Hepatocyte (in vitro differentiated cells): ENCODE data around the gene CHCHD4. TPM values are rescaled to one million over a fixed set of nuclear protein-coding genes. Genes with fewer than 3 reads are reported as not detected.

Source experiments
- DNase-seq: peaks from one replicate; pipeline ENCODE4 v3.0.0-alpha.2; 2016; ENCODE audit warnings: low spot score
- H2AFZ ChIP-seq: fragments of 200-600 bp; sonication (generic); 2 replicates; pipeline ENCODE4 v1.6.0; 2016; ENCODE audit warnings: antibody characterized with exemption, mild to moderate bottlenecking
- H3K27ac ChIP-seq: fragments of 200-600 bp; sonication (generic); 2 replicates; pipeline ENCODE4 v1.5.1; 2016; ENCODE audit warnings: mild to moderate bottlenecking
- H3K27me3 ChIP-seq: fragments of 200-600 bp; sonication (generic); 2 replicates; pipeline ENCODE4 v1.6.1; 2016
- H3K36me3 ChIP-seq: fragments of 200-600 bp; sonication (generic); replicated peaks from 2 replicates; pipeline ENCODE4 v1.5.1; 2016; ENCODE audit warnings: low read depth; ENCODE audit not compliant: insufficient read depth
- H3K4me1 ChIP-seq: fragments of 200-600 bp; sonication (generic); 2 replicates; pipeline ENCODE4 v1.5.1; 2016; ENCODE audit warnings: mild to moderate bottlenecking, moderate library complexity; ENCODE audit not compliant: insufficient read depth
- H3K4me2 ChIP-seq: fragments of 200-600 bp; sonication (generic); 2 replicates; pipeline ENCODE4 v1.6.0; 2016
- H3K4me3 ChIP-seq: fragments of 200-600 bp; sonication (generic); 2 replicates; pipeline ENCODE4 v1.5.1; 2016; ENCODE audit warnings: mild to moderate bottlenecking
- H3K79me2 ChIP-seq: fragments of 200-600 bp; sonication (generic); 2 replicates; pipeline ENCODE4 v1.6.0; 2017; ENCODE audit warnings: mild to moderate bottlenecking
- H3K9me2 ChIP-seq: fragments of 200-600 bp; sonication (generic); replicated peaks from 2 replicates; pipeline ENCODE4 v1.6.0; 2017; ENCODE audit warnings: mild to moderate bottlenecking; ENCODE audit not compliant: insufficient read depth
- H3K9me3 ChIP-seq: fragments of 200-600 bp; sonication (generic); 2 replicates; pipeline ENCODE4 v1.5.1; 2016; ENCODE audit warnings: low read depth, mild to moderate bottlenecking
- H4K20me1 ChIP-seq: fragments of 200-600 bp; sonication (generic); 2 replicates; pipeline ENCODE4 v1.6.0; 2016; ENCODE audit warnings: mild to moderate bottlenecking; ENCODE audit not compliant: insufficient read depth, poor library complexity, severe bottlenecking
- EZH2 ChIP-seq: fragments of 200-600 bp; sonication (generic); IDR thresholded peaks from 2 replicates; pipeline ENCODE4 v1.6.1; 2016; ENCODE audit warnings: antibody characterized with exemption, mild to moderate bottlenecking, borderline replicate concordance
- EZH2phosphoT487 ChIP-seq: fragments of 200-600 bp; sonication (generic); IDR thresholded peaks from one replicate; pipeline ENCODE4 v1.6.1; 2018; ENCODE audit warnings: antibody characterized with exemption, mild to moderate bottlenecking, low read depth, moderate library complexity; ENCODE audit not compliant: unreplicated experiment, severe bottlenecking
- WGBS: methylation state at CpG from one replicate; pipeline ENCODE4 v1.1.6; 2016; ENCODE audit warnings: low lambda C conversion rate; ENCODE audit errors: missing lambda C conversion rate; 5-methylcytosine and 5-hydroxymethylcytosine counted together
- polyA plus RNA-seq: library from polyadenylated mRNA; unstranded; fragments of >200 nt; fragmentation: Nextera tagmentation; extraction: Ambion mirVana; gene quantifications from 2 replicates; pipeline ENCODE4 v1.2.1, GENCODE V29; 2016
- total RNA-seq: library from RNA; depleted of rRNA; stranded (reverse); fragments of >200 nt; gene quantifications from 2 replicates; pipeline ENCODE4 v1.2.3, GENCODE V29; 2014
- TF ChIP-seq, protein P1 (sequence below): fragments of 200-600 bp; sonication (generic); IDR thresholded peaks from 2 replicates; pipeline ENCODE4 v1.5.1; 2016; ENCODE audit warnings: antibody characterized with exemption, mild to moderate bottlenecking; ENCODE audit not compliant: poor library complexity

Gene CHCHD4
- total and polyA plus RNA-seq, 2 experiments from 2014 or later, result 15.2 to 22.8 TPM

DNA sequence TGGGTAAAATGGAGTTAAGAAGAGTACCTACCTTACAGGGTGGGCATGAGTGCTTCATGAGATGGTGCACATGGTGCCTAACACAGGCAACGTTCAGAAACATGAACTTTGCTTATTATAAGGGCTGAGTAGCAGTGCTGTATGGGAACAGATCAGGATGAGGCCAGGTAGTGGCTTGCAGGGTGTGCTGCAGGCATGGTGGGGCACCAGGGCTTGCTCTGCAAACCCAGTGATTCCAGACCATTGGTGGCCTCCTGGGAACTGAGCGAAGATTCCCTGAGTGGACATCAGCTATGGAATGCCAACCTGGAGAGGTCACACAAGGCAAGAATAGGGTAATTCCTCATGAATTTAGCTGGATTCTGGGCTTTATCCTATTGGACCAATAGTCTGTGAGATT lies 16.0 kb upstream of the CHCHD4 start:
- WGBS, result 95% methylated on average over 2 of the region's 2 CpGs
- Histone ChIP-seq H3K79me2 (no peaks in the 10 kb centered on the region), H3K36me3 (no peaks in the 10 kb centered on the region), H3K4me3 (no peak overlapping the region), H3K27me3 (no peaks in the 10 kb centered on the region), H3K27ac (no peak overlapping the region), H2AFZ (no peak overlapping the region), H3K4me1 (peaks cover 22% of the 10 kb centered on the region), H3K9me2 (no peaks in the 10 kb centered on the region), H4K20me1 (no peaks in the 10 kb centered on the region), H3K4me2 (no peak overlapping the region), H3K9me3 (no peaks in the 10 kb centered on the region)
- DNase-seq, result no peak
- TF ChIP-seq EZH2 (no peak), EZH2phosphoT487 (no peak)
- TF ChIP-seq, protein P1, sequence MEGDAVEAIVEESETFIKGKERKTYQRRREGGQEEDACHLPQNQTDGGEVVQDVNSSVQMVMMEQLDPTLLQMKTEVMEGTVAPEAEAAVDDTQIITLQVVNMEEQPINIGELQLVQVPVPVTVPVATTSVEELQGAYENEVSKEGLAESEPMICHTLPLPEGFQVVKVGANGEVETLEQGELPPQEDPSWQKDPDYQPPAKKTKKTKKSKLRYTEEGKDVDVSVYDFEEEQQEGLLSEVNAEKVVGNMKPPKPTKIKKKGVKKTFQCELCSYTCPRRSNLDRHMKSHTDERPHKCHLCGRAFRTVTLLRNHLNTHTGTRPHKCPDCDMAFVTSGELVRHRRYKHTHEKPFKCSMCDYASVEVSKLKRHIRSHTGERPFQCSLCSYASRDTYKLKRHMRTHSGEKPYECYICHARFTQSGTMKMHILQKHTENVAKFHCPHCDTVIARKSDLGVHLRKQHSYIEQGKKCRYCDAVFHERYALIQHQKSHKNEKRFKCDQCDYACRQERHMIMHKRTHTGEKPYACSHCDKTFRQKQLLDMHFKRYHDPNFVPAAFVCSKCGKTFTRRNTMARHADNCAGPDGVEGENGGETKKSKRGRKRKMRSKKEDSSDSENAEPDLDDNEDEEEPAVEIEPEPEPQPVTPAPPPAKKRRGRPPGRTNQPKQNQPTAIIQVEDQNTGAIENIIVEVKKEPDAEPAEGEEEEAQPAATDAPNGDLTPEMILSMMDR, result no peak

DNA sequence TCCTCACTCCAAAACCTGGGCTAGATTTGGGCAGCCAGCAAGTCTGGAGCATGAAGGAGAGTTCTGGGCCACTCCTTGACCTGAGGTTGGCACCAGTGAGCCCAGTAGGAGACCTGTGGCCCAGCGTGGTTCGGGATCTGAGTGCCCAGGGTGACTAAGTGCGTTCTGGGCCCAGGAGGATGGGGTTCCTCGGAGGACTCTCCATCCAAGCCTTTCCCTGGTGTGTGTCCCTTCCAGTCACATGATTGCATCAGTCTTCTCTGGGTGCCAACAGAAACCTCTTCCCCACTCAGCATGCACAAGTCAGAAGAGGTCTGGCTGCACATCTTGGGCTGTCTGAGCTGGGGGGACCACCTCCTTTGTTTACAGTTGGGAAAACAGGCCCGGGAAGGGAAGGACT lies 15.1 kb upstream of the CHCHD4 start:
- Histone ChIP-seq H3K9me3 (no peaks in the 10 kb centered on the region), H3K4me2 (no peak overlapping the region), H3K36me3 (no peaks in the 10 kb centered on the region), H3K4me1 (peaks cover 15% of the 10 kb centered on the region), H3K79me2 (no peaks in the 10 kb centered on the region), H3K9me2 (no peaks in the 10 kb centered on the region), H4K20me1 (no peaks in the 10 kb centered on the region), H3K27ac (no peak overlapping the region), H3K27me3 (no peaks in the 10 kb centered on the region), H3K4me3 (no peak overlapping the region), H2AFZ (no peak overlapping the region)
- no peak for DNase-seq
- no peak for TF ChIP-seq EZH2
- TF ChIP-seq EZH2phosphoT487, result no peak
- TF ChIP-seq, protein P1, result no peak
- 93% methylated on average over 5 of the region's 5 CpGs for WGBS

DNA sequence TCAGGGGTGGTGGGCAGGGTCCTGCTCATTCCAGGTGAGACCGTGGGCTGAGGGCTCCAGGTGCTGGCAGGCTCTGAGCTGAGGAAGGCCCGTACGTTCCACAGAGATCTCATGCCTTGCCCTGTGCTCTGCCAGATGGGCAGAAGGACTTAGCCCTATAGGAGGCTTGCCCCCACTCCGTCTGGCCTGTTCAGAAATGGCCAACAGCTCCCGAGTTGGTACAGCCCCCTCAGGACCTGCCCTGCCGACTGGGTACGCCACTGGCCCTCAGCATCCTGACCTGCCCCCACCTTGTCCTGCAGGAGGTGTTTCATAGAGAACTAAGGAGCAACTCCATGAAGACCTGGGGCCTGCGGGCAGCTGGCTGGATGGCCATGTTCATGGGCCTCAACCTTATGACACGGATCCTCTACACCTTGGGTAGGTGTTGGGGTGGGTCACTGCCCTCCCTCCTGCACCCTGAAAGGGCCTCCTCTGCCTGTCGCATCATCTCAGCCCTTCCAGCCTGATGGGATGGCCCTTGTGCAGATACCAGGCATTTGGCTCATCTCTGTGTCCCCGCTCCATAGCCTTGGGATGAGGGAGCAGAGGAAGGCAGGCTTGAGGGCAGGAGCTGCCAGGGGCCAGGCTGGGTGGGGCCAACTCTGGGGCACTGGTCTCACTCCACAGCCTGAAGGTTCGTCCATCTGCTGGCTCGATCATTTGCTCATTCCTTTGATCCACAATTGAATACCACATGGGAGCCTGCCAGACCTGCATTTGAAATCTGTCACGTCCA lies 14.4 kb upstream of the CHCHD4 start:
- H3K36me3 ChIP-seq, result no peaks in the 10 kb centered on the region
- H3K27me3 ChIP-seq, result no peaks in the 10 kb centered on the region
- peaks cover 11% of the 10 kb centered on the region for H3K4me1 ChIP-seq
- H3K79me2 ChIP-seq, result no peaks in the 10 kb centered on the region
- no peak overlapping the region for H3K4me3 ChIP-seq
- H3K9me2 ChIP-seq, result no peaks in the 10 kb centered on the region
- H2AFZ ChIP-seq, result no peak overlapping the region
- 97% methylated on average over 14 of the region's 14 CpGs for whole genome bisulfite sequencing
- no peaks in the 10 kb centered on the region for H3K9me3 ChIP-seq
- TF ChIP-seq, protein P1, result no peak
- TF ChIP-seq EZH2, result no peak
- TF ChIP-seq EZH2phosphoT487, result no peak
- no peaks in the 10 kb centered on the region for H4K20me1 ChIP-seq
- no peak overlapping the region for H3K4me2 ChIP-seq
- no peak overlapping the region for H3K27ac ChIP-seq
- no peak for DNase-seq
